T-helper 2 cell (primary cell): Measurements from ENCODE around the gene CDC73.
A peak's percentile ranks its signal among the peaks of the same experiment; 100 is the strongest.

ENCODE experiments used
- DNase-seq, 5 experiments: peaks; one replicate each; pipeline versions ENCODE4 v3.0.0 to v3.0.0-alpha.2; 2012 to 2022
- total RNA-seq, 2 donors: gene quantifications; one replicate each; lab custom pipeline; 2026; lab: John Stamatoyannopoulos, UW

Gene CDC73
- total RNA-seq, result 79.2 to 102 reads per million in 2 donors

DNA sequence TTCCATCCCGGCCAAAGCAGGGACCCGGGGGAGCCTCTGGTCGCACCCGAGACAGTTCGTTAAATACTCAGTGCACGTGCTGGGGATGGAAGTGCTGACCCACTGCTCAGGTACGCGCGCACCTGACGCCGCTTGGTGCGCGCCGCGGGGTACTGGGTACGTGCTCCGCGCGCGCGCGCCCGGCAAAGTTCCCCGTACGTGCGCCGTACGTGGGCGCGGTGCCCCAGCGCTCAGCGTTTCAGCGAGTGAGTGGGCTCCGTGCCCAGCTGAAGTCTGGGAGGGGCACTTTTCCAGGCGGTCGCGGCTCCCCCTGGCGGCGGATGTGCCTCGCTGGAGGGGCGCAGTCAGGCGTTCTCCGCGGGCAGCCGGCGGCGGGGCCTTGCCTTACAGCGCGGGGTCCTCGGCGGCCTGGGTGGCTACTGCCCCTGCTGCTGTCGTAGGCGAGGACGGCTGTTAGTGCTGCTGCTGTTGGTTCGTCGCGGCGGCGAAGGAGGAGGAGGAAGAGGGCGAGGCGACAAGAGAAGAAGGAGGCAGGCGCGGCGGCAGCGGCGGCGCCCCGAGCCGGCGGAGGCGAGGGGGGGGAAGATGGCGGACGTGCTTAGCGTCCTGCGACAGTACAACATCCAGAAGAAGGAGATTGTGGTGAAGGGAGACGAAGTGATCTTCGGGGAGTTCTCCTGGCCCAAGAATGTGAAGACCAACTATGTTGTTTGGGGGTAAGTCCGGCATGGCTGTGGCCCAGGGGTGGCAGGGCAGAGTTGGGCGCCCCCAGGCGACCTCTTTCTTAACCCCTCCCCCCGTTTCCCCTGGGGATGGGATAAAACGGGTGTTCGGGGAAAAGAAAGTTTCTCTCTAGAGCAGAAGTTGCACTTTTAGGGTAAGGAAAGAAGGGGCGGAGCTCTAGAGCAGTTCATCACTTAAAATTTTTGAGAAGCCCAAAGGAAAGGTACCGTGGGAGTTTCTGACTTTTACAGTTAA lies at the start of gene CDC73:
CDC73 (plus strand) TSS at position 416 of the 978 bp plus-strand sequence; CDS start at position 586, 170 bp downstream.
- DNase-seq, result peak; percentile 98 to 99 (median 99)

DNA sequence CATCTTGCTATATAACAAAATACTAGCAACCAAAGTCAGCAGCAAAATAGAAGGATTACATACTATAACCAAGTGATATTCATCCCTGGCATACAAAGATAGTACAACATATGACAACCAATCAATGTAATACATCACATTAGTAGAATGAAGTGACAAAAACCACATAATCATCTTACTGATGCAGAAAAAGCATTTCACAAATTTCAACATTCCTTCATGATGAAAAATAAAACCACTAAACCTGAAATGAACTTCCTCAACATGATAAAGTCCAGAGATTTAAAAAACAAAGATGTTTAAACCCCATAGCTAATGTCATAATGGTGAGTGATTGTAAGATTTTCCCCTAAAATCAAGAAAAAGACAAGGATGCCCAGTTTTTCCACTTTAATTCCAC lies 43.8 kb upstream of the CDC73 start:
- DNase-seq, result no peak

DNA sequence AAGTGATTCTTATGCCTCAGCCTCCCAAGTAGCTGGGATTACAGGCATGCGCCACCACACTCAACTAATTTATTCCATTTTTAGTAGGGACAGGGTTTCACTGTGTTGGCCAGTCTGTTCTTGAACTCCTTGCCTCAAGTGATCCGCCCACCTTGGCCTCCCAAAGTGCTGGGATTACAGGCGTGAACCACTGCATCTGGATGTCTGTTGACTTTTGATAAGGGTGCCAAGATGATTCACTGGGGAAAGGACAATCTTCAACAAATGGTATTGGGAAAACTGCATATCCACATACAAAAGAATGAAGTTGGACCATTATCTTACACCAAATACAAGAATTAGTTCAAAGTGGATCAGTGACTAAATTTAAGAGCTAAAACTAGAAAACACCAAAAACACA lies 42.6 kb upstream of the CDC73 start:
- DNase-seq, result no peak

DNA sequence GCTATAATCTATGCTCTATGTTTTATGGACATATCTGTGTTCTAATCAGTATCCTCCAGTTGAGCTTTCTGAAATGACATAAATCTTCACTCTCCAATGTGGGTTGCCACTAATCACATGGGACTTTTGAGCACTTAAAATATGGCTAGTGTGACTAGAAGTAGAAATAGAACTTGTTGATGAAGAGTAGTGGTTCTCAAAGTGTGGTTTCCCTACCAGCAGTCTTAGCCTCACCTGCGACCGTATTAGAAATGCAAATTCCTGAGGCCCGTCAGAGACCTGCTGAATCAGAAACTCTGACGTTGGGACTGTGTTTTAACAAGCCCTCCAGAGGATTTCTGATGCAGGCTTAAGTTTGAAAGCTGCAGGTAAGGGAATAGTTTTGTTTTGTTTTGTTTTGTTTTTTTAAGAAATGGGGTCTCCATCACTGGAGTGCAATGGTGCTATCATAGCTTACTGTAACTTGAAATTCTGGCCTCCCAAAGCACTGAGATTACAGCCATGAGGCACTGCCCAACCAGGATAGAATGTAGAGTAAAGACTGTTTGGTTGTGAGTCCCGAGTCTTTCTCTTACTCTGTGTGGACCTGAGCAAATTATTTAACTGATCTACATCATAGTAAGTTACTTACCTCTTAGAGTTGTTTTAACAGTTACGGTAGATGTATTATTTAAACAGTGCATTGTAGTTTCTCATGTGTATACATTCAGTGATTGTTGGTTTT lies 38.3 kb upstream of the CDC73 start:
- no peak for DNase-seq

DNA sequence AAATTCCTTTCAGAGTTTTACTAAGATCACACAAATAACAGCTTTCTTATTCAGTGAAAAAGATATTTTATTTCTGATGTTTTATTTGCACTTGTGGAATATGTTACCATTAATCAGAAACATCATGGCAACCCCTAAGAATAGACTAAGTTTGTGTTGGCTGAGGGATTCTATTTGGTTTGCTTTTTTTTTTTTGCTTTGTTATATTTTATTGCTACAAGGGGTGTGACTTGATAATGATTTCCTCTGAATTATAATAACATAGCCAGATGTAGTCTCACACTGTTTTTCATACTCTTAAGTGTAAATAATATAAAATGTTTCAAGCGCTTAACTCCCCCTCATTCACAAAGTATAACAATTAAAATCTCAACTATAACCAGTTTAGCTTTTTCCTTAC lies 36.6 kb upstream of the CDC73 start:
- DNase-seq, result no peak

DNA sequence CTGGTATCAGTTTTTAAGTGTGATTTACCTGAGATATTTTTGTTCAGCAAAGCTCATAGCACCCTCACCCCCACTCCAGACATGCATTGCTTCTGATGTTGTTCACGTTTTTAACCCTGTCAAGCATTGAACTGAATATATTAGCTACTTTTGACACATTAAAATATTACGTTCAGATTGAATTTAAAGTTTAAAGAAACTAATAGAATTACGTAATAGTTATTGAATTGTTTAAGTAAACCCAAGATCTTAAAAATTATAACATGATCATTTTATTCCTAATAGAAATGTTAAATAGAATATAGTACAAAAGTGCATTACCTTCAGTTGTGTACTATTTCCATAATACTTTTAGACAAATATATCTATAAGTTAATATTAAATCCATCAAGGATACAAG lies 35.5 kb upstream of the CDC73 start:
- DNase-seq, result no peak

DNA sequence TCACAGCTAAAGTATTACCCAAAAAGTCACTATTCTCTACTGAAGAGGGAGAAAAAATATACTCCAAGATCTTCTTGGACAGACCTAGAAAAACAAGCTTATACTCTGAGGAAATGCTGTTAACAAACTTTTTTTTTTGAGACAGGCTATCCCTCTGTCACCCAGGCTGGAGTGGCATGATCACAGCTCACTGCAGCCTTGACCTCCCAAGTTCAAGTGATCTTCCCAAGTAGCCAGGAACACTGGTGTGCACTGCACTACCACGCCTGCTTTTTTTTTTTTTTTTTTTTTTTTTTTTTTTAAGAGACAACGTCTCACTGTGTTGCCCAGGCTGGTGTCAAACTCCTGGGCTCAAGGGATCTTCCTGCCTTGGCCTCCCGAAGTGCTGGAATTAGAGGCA lies 33.9 kb upstream of the CDC73 start:
- no peak for DNase-seq

DNA sequence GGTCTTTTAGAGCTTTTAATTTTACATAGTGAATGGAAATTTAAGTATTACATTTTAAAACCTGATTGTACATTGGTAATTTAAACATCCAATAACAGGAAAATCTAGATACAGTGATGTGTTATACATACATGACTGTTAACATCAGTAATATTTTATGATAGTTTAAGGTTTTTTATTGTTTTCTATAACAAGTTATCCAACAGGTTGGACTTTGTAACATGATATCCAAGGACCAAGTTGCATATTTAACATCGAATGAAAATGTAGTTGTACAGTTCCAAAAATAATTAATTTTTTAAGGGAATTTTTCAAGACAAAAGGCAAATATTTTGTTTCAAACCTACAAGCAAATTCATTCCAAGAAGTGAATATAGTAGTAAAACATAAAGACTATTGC lies 31.0 kb upstream of the CDC73 start:
- no peak for DNase-seq

DNA sequence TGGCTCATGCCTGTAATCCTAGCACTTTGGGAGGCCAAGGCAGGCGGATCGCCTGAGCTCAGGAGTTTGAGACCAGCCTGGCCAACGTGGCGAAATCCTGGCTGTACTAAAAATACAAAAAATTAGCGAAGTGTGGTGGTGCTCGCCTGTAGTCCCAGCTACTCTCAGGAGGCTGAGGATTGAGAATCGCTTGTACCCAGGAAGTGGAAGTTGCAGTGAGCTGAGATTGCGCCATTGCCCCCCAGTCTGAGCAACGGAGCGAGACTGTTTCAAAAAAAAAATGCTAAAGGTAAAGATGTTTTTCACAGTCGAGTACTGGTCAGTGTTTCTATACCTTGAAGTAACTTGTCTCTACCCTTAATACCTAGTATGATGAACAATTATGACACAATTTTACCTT lies 27.7 kb upstream of the CDC73 start:
- DNase-seq, result no peak

DNA sequence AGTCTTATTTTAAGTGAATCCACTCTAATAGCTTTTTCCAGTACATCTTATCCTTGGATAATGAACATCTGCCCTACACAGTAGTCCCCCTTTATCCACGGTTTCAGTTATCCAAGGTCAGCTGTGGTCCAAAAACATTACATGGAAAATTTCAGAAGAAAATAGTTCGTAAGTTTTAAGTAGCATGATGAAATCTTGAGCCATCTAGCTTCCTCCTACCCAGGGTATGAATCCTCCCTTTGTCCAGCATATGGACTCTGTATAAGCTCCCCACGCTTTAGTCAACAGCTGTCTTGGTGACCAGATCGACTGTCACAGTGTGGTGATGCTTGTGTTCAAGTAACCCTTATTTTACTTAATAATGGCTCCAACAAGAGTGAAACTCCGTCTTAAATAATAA lies 19.2 kb upstream of the CDC73 start:
- DNase-seq, result no peak

DNA sequence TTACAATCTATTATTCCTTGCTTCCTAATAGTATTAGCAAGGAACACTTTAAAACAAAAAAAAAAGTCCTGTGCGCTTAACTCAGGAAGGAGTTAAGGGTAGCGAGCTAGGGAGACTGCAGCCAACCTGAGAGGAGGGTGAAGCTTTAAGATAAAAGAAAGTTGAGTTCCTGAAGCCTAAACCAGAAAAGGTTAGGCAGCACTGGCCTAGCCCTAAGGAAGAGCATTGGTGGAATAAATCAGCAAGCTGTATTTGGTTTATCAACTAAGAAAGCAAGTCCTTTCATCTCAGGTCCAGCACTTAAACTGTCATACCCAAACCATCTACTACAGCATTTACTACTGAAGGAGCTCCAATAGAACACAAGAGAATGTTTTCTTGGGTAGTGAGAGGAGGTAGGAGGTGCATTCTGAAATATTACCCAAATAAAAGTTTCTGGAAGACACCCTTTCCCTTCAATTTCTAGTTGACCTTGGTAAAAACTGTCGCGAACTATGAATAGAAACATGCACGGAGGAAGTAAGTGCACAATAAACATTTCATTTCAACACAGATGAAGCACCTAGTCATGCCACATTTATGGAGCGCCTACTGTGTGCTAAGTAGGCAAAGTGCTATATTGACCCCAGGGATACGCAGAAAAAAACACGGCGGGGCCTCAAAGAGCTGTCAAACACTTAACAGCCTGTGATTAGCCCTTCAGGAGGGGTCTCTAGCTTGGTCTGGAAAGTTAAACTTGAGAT lies 17.9 kb upstream of the CDC73 start:
- DNase-seq, result peak in 1 of 5 experiments; percentile 10

DNA sequence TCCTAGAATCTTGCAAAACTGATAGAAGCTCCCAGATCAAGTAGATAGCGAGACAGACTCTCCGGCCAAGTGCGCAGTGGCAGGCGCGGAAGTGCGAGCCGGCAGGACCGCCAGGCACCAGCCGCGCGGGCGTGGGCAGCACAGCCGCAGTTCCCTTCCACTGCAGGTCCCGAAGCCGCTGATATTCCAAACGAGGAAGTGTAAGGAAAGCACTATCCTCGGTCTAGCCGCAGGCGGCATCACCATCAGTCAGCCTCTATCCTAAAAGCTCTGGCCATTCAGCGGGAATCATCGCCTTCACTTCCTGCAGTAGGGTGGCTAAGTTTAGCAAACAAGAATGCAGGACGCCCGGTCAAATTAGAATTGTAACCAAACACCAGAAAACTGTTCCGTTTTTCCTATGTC lies 17.3 kb upstream of the CDC73 start:
- DNase-seq, result peak in 2 of 5 experiments; percentile 16 to 24

DNA sequence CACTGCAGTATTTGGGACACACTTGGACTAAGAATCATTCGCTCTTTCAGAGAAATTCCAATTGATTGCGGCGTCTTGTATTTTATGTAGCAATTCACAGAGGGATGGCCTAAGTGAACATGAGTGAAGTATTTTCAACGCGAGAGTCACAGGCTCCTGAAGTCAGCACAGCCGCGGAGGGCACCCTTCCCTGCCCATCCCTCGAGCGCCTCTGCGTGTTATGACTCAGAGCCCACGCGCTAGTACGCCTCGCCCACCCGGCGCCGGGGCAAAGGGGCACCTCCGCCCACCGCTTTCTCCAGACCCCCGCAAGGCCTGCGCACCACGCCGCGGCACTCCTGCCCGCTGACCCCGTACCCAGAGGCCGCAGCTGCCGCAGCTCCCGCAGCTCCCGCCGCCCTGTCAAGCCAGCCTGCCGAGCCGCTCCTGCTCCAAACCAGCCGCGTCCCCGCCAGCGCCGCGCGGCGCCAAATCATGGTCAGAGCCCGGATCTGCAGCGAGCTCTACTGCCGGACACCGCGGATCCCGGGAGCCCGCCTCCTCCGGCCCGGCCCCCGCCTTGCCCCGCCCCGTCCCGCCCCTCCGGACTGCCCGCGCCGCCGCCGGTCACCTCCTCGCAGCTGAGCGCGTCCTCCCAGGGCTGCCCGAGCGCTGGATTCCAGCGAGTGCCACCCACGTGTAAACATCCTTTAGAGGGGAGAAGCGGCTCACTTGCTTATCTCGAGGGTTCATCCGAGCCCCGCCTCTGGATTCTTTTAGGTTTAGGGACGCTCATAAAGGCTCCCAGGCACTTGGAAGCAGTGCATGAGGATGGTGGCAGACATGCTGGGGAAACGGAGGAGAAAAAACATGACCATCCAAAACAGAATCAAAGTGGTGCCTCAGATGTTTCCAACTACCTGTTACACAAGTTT lies 16.7 kb upstream of the CDC73 start, which contains the start of gene GLRX2:
GLRX2 (minus strand) TSS at position 508 of the 914 bp plus-strand sequence; CDS start at position 476, 32 bp downstream.
- DNase-seq, result peak; percentile 28 to 77 (median 42)

DNA sequence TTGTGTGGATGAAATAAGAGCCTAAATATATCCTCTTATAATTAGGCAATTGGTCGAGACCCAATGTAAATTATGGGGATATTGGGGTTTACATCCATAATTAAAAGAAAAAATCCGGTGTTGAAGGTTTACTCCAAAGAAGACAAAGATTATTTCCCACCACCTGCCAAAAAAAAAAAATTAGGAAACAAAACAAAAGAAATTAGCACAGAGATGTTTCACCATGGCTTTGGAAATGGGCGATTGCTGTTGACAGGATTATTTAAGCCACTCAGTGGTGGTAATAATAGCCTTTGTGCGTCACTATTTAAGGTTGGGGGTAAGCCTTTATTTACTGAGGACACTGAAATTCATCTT lies 16.0 kb upstream of the CDC73 start:
- no peak for DNase-seq

DNA sequence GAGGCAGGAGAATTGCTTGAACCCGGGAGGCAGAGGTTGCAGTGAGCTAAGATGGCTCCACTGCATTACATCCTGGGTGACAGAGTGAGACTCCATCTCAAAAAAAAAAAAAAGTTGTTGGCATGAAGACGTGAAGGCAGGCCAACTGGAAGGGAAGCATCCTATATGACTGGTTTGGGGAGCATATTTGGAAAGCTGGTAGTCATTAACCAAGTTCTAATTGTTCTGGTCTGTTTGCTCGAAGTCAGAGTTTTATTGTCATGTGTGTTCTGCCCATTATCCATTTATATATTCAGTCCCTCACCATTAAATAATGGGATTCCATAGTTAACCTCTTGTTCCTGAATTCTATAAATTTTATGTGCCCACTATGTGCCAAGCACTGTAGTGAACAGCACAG lies 13.4 kb upstream of the CDC73 start:
- DNase-seq, result no peak

DNA sequence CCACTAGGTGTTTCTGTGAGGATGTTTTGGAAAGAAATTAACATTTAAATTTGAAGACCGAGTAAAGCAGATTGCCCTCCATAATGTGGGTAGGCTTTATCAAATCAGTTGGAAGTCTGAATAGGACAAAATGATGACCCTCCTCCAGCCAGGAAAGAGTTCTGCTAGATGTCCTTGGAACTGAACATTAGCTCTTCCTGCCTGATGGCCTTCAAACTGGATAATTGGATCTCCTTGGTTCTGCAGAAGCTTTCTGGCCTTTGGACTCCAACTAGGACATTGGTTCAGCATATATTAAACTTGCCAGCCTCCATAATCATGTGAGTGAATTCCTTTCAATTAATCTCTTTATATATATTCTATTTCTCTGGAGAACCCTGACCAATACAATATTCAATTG lies 12.2 kb upstream of the CDC73 start:
- DNase-seq, result no peak

DNA sequence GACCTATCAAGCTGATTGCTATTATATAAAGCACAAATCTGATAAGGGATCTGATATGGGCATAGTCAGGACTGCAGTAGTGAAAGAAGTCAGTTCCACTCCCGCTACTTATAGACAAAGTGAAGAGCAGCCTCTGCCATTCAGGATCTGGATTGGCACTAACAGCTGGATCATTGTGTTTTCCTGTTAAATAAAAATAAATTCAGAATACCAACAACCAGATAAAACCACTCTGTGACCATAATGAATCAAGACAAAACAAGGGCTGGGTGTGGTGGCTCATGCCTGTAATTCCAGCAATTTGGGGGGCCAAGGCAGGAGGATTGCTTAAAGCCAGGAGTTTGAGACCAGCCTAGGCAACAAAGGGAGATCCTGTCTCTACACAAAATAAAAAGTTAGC lies 11.6 kb upstream of the CDC73 start:
- DNase-seq, result no peak

DNA sequence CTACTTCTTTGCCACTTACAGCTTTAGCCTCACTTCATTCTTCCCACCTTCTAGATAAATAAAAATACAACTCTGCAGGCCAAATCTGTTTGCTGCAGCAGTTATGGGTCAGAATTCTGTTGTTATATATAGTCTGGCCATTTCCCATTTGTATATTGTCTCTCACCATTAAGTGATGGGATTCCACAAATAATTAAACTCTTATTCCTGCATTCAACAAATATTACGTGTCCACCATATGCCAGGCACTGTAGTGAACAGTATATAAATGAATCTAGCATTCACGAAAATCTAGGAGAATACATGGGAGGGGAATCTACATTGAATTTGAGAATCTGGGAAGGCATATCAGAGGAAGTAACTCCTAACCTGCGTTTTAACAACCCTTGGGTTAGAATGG lies 11.0 kb upstream of the CDC73 start:
- no peak for DNase-seq

DNA sequence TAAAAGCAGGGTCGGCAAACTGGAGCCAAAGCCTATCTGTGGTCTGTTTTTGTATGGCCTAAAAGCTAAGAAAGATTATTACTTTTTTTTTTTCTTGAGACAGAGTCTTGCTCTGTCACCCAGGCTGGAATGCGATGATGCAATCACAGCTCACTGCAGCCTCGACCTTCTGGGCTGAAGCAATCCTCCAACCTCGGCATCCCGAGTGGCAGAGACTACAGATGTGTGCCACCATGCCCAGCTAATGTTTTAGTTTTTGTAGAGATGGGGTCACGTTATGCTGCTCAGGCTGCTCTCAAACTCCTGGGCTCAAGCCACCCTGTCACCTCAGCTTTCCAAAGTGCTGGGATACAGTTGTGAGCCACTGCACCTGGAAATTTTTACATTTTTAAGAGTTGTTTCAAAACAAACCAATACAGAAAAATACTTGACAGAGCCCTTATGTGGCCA lies 10.2 kb upstream of the CDC73 start:
- no peak for DNase-seq

DNA sequence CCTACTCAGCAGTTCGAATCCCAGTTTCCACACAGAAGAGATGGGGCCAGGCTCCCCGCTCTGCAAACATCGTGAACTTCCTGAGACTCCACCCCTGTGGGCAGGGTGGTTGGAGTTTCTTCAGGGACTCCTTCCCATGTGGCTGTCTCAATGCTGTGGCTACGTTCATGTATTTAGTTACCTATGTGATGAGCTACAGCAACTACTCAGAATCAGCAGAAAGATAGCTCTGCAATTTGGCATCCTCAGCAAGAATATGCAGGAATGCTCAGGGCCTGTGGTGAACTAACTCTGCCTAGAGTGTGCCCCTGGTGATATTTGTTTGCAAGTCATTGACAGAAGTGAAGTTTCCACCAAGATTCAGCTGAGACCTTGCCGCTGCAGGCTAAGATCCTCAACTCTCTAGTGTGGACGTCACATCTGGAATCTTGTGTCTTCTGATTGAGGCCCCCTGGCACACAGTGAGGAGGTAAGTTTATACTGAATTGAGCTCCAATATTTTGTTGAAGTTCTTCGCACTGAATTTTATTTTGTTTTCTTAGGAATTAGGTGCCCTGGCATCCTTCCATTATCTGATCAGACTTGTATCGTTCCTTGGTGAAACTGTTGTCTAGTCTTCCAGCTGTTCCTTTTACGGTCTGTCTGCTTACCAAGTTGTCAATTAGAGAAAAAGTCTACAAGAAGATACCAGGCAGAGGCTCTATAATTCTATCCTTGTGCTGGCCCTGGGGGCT lies 8.4 kb upstream of the CDC73 start:
- DNase-seq, result no peak

DNA sequence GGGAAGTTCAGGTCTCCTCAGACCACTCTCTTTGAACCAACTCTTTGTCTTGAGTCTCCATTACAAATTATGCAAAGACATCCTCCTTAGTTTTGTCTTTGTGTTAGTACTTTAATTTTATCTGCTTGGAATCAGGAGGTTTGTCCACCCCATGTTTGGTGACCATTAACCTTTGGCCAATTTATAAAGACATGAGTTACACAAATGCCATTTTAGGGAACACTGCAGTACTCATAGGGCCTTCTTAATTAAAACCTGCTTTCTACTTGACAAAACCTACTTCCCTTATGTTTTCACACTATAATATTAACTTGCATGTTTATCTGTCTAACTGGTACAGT lies 7.9 kb upstream of the CDC73 start:
- DNase-seq, result no peak
